Measurements from ENCODE around the gene HOXB13.

Gene HOXB13

DNA sequence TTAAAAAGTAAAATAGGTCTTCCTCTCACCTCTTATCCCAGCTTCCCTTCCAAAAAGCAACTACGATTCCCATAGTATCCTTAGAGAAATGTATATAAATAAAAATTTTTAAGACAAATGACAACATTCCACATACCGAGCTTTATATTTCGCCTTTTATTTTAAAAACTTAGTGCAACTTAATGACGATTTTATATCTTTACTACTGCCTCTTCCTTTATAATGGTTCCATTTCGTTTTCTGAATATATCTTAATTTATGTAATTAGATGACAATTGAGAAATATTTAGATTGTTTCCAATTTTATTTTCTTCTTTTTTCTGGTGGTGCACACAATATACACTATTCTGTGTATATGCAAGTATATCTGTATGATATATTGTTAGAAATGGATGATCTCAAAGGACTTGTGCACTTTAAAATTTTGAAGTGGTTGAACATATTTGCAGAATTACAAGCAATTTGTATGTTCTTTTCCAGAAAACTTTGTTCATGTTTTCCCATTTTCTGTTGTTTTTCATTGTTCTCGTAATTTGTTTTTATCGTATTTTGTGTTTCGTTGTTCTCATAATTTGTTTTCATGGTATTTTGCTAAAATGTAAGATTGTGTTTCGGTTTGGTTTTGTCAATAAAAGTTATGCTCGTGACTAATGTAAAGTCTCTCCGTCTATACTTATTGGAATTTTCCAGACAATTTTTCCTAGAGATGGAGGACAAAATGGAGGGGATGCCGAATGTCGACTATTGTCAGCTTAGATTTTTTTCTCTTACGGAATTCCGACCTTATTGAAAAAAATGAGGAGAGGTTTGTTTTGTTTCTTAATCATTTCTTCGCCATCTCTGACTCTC is 20.4 kb upstream of the HOXB13 start:
- no peak for DNase-seq (ENCODE audit: low spot score)

DNA sequence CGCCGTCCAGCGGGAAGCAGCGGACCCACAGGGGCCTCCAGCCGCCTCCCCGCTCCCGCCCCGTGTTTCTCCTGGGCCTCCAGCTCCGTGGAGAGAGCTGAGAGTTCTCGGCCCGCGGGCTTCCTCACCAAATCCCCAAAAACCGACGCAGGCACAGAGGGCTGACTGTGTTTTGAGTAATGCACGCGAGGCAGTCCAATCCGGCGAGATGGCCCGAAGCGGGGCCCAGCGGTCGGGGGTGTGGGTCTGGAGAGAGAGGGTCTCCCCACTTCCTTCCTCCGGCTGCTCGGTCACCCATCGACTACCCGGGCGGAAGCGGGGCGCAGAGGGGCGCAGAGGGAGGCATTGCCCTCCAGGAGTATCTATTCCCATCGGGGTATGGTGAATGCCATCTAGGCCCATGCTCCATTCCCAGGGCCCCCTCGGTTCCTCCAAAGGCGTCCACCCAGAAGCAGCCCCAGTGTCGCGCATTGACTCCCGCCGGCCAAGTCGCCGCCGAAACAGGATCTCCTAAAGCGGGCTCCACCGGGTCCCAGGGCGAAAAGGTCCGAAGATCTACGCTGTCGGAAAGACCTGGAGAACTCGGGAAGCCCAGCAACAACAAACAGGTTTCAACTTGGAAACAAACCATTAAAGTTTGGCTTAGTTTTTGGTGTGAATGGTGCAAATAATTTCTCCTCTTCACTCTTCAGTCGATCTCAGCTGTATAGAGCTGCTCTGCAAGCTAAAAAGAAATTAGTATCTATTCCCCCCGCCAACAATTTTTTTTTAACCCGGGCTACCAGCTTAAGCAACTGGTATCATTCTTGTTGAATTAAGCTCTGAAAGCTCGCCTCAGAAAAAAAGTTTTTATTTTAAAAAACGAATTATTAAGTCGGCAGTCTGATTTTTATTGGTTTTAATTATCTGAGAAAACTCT is 19.2 kb upstream of the HOXB13 start:
- DNase-seq (ENCODE audit: low spot score): no peak

DNA sequence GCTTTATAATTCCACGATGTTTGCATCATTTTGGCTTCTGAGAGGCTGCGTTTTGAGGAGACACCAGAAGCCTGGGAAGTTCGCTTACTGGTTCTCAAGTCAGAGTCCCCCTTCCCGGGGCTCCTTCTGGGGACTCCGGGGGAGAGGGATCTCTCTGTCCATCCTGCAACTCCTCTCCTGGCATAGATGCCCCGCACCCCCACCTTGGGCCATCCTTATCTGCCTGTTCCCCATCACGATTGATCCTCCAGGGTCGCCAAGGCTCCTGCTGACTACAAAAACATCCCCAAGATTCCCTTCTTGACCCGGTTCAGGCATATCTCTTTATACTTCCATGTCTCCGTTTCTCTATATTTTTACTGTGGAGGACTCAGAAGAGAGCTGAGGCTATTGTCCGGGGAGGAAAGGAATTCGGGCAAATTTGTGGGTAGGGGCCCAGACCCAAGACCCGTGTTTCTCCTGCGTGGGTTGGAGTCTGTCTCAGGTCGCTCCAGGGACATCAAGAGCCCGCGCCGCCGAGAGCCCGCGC is 18.4 kb upstream of the HOXB13 start:
- DNase-seq (ENCODE audit: low spot score): no peak

DNA sequence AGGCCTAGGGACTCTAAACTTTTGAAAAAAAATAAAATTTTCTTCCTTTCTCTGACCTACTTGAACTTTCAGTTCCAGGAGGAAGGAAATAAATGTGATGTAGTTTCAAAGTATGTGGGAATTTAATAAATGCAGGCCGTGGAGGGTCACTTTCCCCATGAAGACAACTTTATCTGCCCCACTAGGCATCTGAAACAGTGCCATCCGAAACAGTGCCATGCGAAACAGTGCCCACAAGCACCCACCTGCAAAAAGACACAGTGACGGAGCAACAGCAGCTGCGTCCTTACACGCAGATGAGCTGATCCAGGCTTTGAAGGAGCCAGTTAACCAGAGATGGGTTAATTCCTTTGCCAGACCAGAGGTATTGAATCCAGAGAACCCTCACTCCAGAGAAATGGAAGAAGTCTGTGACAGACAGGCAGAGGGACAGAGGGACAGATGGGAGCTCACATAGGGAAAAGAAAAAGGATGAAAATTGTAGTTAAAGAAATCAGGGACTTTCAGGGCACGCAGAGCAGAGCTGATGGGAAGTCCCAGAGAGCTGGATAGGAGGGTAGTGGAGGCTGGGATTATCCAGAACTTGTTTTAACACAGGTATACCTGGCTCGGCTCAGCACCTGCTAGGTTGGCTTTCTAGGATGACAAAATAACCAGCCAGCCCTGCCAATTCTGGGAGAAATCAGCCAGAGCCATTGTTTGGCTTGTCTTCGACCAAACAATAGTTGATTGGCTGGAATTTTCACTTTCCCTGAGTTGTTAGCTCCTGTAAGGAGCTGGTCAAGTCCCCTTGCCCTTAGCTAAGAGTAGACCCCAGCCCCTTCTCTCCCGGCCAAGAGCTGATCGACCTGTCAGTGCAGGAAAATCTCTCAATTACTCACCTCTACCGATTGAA is 17.1 kb upstream of the HOXB13 start:
- DNase-seq (ENCODE audit: low spot score): no peak

DNA sequence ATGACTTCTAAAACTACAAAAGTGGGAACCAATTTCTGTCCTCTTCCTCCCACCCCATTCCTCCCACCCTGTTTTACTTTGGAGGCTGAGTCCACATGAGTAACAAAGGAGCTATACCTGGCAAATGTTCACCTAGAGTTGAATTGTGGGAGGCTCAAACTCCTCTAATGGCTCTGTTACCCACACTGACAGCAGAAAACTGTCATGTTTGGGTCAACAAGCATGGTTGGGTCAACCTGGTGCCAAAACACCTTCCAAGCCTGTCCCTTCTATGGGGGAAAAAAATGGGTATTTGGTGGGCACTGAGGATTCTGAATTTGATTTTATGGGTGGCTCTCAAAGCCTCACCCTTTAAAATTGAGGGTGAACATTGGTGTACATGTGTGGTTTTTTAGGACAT is 12.0 kb upstream of the HOXB13 start:
- DNase-seq (ENCODE audit: low spot score): no peak

DNA sequence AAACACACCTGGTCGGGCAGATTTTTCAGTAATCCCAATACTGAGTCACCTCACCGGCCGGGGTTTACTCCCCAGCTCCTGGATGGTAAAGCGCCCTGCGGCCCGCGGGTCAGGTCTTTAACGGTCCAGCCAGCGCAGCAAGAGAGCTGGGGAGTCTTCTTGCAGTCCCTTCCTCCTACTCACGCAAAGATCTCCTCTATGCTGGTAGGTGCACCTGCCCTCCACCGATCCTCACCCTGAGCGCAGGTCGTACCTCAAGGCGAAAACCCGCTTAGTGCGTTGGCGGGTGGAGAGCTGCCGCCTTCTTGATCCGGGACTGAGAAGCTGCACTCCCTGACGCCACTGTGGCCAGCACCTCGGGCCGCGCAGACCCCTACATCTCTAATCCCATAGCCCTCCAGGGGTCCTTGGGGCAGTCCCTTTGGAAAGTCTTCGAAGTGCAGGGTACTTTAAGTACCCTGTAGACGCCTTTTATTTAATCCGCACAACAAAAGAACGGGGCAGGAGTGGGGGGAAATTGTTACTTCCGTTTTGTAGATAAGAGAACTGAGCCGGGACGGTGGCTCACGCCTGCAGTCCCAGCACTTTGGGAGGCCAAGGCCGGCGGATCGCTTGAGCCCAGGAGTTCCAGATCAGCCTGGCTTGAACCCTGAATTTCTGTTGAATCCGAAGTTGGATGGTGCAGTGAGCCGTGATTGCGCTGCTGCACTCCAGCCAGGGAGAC is 10.4 kb upstream of the HOXB13 start:
- no peak for DNase-seq (ENCODE audit: low spot score)

DNA sequence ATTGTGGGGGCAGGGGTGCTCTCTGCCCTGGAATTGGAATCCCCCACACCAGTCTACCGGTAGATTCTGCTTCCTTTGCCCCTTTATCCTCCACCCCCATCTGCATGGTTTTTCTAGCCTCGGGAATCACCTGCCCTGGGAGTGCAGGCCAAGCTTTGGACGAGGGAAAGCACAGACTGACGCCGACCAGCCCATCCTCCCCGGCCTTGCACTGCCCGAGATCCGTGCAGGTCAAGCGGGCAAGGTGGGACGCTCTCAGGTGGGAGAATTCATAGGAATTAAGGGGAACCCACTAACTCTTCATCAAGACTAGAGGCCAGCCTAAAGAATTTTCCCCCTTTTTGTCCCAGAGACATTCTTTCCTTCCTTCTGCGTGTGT is 9.9 kb upstream of the HOXB13 start:
- DNase-seq (ENCODE audit: low spot score): no peak

DNA sequence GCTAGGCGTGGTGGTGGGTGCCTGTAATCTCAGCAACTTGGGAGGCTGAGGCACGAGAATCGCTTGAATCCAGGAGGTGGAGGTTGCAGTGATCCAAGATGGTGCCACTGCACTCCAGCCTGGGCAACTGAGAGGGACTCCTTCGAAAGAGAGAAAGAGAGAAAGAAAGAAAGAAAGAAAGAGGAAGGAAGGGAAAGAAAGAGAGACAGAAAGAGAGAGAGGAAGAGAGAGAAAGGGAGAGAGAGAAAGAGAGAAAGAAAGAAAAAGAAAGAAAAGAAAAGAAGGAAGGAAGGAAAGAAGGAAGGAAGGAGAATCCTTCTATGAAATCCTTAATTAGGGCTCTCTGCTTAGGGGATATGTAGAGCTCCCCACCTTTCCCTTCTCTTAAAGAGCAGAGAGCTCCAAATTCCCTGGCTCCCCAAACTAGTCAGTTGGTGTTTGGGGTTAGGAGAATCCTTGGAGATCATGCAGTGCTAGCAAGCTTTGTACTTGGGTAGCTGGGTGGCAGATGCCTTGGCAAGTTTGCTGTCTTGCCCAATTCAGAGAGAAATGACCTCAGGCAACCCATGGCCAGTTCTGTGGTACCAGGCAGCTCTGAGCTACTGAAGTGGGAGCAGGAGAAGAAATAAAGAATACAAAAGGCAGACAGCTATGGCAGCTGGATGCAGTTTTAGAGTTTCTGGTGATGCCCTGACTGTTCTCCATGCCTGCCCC is 8.9 kb upstream of the HOXB13 start:
- no peak for DNase-seq (ENCODE audit: low spot score)

DNA sequence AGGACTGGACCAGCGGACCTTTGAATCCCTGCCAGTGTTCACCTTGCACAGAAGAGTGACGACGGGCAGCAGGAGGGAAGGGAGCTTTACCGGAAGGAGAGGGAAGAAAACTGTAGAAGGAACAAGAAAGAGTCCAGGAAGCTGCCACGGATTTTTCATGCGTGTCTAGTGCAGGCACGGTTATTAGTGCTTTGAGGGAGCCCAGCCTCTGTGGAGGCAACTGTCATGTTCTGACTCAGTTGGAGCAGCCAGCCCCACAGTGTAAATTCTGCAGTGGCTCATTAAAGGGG is 6.5 kb upstream of the HOXB13 start:
- no peak for DNase-seq (ENCODE audit: low spot score)

DNA sequence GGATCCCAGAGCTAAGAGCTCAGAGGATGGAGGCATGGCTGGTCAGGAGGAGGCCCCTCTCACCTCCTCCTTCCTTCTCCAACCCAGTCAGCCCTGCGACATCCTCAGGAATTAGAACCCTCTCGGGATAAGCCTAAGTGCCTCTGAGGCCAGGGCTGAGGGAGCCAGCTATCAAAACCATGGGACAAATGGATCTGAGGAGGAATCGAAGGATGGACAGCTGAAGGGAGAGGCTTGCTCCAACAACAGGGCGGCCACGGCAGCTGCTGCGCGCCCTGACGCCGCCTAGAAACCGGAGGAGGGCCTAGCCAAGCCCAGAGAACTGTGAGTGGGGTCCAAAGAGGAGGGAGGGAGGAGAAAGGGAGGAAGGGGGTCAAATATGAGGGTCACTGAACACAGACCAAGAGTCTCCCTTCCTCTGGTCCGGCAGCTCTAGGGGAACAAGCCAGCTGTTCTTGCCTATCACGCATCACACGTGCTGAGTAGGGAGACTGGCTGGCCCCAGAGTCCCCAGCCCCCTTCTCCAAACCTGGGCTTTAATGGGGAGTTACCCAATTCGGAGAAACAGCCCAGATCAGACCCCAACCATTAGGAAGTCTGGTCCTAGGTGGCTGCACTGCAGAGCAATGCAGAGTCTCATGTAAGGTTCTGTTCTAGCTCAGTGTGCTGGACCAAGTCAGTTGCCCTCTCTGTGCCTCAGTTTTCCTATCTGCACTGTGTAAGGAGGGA is 5.9 kb upstream of the HOXB13 start:
- DNase-seq (ENCODE audit: low spot score): no peak

DNA sequence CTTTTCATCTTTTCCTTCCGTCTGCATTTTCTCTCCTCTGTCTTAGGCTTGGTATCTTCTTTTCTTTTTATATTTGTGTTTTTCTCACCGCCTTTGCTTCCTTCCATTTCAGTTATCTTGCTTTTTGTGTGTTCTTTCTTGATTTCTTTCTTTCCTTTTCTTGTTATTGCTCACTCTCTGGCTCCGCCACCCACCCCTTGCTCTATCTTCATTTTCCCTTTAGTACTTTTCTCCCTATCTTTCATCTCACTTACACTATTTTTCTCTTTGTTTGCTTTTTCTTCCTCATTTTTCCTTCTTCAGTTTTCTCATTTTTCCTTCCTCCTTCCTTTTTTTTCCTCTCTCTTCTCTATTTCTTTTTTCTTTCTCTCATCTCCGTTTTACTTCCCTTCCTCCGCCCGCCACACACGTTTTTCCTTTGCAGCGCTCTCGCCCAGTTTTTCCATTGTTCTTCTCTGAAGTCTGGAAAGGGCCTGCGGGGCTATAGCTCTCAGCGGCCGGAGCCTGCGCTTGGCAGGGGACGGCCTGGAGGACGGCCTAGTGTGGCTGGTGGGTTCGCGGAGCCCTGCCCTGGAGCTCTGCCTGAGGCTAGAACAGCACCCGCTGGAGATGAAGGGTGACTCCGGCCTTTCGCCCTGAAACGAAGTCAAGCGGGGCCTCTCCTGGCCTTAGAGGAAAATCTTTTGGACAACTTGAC is 5.2 kb upstream of the HOXB13 start:
- no peak for DNase-seq (ENCODE audit: low spot score)

DNA sequence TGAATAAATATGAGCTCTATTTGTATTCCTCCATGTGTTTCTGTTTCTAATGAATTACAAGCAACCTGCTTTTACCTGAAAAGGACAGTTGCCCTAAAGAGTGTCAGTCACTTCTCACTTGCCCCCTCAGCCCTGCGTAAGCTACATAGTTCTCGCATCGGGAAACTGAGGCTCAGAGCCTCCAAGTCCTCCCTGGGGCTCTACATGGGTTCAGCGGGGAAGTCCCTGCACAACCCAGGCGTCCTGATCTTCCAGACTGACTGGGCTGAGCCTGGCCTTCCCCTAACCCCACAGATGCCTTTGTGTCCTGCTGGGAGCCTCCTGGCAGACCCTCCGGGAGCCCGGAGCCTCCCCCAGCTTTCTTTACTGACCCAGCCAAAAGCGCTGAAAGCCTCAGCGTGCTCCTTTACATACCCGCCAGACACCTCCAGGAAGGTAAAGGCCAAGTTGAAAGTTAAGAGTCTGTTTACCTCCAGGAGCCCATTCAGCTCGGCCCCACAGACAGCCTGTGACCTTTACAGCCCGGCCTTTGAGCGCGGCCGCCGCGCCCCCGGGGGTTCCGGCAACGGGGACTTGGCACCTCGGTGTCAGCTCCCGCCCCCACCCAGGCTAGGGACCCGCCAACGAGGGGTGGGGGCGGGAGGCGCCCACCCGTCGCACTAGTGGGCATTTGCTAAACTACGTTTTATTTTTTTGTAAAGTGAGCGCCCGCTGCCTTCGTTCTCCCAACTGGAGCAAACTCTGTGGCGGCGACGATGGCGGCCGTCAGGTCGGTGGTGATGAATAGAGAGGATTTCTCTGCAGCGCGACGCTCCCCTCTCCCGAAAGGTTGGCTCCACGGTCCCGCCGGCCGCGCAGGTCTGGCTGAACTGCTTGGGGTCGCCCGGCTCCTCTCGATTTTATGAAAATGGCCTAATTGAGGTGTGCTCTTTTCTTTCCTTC is 4.4 kb upstream of the HOXB13 start:
- DNase-seq (ENCODE audit: low spot score): no peak

DNA sequence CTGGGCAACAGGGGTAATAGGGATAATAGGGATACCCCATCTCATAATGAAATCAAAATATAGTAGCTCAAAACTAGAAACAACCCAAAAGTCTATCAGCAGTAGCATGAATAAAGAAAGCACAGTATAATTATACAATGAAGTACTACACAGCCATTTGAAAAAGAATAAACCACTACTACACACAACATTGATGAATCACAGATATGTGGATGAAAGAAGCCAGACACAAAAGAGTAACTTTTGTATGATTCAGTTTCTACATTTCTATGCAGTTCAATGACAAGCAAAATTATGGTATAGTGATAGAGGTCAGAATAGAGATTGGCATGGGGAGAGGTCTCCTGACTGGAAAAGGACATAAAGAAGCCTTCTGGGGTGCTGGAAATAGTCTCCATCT is 2.8 kb upstream of the HOXB13 start:
- no peak for DNase-seq (ENCODE audit: low spot score)

DNA sequence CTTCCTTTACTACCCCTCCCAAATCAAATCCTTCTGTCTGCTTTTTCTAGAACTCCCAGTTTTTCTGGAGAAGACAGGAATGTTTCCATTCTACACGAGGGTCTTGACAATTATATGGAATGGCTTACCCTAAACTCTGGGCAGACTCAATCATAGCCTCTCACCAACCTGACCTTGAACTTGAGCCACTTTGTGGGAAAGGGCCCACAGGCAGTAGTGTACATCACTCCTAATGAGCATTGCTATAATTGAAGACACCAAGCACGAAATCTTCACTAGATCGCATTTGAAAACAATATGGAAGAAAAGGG is 1.6 kb upstream of the HOXB13 start:
- DNase-seq (ENCODE audit: low spot score): no peak

DNA sequence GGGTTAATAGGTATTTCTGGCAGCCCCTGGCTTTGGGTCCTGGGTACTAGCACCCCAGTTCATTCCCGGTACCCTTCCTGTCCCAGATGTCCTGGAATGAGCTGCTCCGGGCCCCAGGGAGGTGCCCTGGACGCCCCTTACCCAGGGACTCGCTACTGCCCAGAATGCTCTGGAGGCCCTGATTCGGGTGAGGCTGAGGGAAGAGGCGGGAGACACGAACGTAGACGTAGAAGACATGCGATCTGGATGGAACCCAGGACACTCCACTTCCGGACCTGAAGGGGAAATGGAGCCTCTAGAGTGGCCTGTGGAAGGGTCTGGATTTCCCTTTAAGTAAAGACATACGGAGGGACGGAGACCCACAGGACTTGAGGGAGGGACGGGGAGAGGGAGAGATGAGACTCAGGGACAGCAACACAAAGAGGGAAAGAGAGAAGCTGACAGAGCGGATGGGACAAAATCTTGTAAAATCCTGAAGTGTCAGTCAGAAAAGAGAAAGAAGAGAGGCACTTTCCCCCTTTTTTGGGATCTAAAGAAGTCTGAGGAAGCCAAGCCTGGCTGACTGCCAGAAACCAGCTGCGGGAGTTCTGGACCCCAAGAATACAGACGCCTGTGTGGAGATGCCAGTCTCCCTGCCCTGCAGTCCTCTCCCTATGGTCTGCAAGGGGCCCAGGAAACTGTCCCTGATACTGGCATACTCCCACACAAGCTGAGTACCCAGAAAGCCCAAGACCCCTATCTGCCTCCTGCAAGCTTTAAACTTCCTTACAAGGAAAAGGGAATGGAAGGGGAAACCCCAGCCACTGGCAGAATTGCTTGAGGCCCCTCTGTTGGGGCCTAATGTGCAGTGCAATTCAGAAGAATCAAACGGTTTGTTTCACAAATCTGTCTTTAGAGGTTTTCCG is 1.0 kb upstream of the HOXB13 start:
- no peak for DNase-seq (ENCODE audit: low spot score)

DNA sequence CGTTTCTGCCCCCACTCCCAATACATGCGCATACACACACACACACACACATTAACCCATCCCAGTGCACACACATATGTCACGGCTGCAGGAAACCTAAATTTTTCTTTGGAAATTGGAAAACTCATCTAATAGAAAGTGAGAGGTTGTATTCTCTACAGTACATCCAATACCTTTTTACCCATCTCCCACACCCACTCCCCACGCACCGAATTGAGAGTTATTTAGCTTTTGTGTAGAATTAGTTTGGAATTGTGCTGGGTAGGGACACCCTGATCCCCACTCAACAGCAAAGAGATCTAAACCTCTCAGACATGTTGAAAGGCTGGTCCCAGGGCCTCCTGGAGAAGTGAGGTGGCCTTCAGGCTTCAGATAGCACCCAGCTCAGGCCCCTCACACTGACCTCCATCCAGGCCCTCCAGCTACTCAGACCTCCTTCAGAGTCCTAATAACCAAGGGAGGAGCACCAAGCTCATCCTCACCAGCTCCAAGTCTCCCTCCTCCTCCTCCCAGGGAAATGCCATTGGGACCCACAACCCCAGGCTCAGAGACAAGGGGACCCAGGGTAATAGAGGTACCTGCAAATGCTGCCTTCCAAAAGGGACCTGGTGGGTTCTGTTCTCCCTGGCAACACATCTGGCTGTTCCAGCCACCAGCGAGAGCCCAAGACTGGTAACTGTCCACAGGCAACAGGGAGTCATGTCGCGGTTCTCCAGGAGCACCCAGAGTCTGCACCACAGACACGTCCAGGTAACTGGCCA is 955 bp downstream of the HOXB13 start:
- DNase-seq (ENCODE audit: low spot score): no peak

DNA sequence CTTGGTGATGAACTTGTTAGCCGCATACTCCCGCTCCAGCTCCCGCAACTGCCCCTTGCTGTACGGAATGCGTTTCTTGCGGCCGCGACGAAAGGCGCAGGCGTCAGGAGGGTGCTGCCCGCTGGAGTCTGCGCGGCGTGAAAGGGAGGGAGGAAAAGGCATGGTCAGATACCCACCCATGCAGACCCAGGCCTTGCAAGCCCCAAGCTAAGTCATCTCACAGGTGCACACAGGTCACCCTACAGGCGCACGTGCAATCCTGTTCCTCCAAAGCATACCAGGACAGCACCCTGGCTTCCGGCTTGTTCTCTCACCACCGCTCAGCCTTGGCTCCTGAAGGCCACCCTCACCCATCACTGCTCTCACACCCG is 1.6 kb downstream of the HOXB13 start:
- no peak for DNase-seq (ENCODE audit: low spot score)

All from left forelimb (tissue), 1 donor.